ENCODE data around the gene PUSL1.

DNA sequence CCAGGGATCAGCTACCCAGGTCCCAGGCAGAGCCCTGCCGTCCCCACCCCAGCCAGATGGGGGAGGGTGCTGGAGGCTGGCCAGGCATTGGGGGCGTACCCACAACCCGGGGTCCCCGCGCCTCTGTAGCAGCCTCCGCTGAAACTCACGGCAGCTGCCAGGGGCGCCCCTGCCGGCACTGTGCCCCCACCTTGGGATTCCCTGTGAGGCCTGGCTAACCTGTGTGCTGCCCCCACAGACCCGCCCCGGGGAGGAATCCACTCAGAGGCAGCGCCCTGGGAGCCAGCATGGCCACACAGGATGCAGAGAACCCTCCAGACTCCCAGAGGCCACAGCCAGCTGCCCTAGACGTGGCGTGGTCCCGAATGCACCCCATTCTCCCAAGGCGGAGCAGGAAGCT lies 37.0 kb downstream of the PUSL1 start:
- no peak for TF ChIP-seq ZNF768 (tag by site-specific recombination; IDR thresholded peaks at IDR 0.05)
- TF ChIP-seq ZNF302 (tag by site-specific recombination; IDR thresholded peaks at IDR 0.05; ENCODE audit: low read depth) = no peak
- TF ChIP-seq ZNF777 (tag by site-specific recombination; IDR thresholded peaks at IDR 0.05; ENCODE audit: borderline replicate concordance) = no peak
- TF ChIP-seq, protein P1, sequence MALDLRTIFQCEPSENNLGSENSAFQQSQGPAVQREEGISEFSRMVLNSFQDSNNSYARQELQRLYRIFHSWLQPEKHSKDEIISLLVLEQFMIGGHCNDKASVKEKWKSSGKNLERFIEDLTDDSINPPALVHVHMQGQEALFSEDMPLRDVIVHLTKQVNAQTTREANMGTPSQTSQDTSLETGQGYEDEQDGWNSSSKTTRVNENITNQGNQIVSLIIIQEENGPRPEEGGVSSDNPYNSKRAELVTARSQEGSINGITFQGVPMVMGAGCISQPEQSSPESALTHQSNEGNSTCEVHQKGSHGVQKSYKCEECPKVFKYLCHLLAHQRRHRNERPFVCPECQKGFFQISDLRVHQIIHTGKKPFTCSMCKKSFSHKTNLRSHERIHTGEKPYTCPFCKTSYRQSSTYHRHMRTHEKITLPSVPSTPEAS (tag by site-specific recombination; IDR thresholded peaks at IDR 0.05) = no peak
- no peak for TF ChIP-seq SETDB1 (IDR thresholded peaks at IDR 0.05; ENCODE audit: insufficient read length, low read length)
- TF ChIP-seq ZNF274 (IDR thresholded peaks at IDR 0.05; ENCODE audit: low read length) = no peak
- TF ChIP-seq ZNF274 (tag by site-specific recombination; IDR thresholded peaks at IDR 0.05; ENCODE audit: borderline replicate concordance) = no peak
- no peak for TF ChIP-seq CTCF (tag by site-specific recombination; IDR thresholded peaks at IDR 0.05)

Measured in HEK293 (cell line).